ENCODE measurements around the gene GPC5.
A peak's percentile ranks its signal among the peaks of the same experiment; 100 is the strongest.
"Not testable (repeated sequence)": the region's sequence is repeated elsewhere in the genome, so short reads cannot be mapped to it uniquely, and the experiment has no call there.

Gene GPC5

DNA sequence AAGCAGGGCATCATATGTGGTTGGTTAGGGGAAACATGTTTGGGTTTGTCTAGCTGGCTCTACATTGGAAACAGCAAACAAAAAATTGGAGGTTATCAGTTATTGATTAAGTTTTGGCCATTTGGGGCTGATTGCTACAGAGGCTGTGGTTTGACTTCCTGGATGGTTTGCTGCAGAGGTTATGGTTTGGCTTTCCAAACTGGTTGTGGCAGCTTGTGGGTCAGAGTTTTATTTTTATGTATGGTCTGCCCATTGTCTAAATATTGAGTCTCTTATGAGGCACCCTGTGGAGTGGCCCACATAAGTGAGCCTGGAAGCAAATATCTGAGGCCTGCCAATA, 261.6 kb downstream of the GPC5 start:
- DNase-seq: peak; percentile 3

DNA sequence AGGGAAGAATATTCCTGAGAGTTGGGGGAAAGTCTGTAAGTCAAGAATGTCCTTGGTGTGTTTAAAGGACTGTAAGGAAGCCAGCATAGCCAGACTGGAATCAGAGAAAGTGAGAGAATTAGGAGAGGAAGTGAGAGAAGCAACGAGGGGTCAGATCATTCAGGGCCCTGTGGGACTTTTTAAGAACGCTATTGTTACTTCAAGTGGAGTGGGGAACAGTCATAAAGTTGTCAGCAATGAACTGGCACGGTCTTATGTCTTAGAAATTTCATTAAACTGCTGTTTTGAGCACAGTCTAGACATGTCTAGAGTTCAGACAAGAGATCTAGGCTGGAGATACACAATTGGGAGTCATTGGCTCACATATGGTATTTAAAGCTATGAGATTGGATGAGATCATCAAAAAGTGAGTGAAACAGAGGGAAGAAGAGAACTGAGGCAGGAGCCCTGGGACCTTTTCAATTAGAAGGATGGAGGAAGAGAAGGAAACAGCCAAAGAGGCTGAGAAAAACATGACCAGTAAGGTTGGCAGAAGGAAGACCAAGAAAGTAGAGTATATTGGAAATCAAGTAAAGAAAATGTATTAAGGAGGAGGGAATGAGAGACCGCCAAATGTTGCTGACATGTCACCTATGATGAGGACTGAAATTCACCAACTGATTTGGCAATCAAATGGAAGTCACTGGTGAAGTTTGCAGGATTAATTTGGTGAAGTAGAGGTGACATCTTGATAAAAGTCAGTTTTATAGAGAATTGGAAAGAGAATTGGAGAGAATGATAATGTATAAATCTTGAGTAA, 263.5 kb downstream of the GPC5 start:
- DNase-seq: no peak

DNA sequence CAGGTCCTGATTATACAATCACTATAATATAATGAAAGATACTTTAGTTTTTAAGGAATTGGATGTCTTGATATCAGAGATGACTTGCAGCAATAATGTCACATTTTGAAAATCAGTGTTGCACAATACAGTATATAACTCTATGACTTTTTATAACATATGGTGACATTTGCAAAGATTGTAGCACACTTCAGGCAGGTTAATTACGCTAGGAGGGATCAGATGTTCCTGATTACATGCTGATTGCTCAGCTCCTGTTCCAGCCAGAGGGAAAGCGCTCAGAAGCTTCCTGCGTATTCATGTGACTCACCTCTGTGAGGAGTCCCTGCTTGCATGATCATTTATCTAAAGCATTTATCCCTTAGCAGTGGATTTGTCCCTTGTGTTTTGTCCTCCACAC, 265.6 kb downstream of the GPC5 start:
- DNase-seq: no peak

DNA sequence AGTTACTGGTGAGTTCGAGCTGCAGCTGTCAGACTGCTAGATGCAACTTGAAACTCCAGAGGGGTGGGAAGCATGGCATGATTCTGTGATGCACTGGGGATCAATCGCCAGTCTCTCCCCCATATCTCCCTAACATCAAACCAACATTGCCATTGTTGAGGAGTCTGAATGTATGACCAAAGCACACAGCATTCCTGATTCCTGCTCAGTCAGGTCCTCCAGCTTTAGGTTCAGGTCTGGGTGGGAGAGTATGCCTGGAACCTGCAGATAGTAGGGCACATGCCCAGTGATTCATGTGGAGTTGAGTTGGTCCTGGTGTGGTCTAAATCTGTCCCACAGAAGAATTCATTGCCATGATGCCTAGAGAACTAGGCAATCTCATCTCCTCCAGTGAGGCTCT, 269.1 kb downstream of the GPC5 start:
- no peak for DNase-seq

DNA sequence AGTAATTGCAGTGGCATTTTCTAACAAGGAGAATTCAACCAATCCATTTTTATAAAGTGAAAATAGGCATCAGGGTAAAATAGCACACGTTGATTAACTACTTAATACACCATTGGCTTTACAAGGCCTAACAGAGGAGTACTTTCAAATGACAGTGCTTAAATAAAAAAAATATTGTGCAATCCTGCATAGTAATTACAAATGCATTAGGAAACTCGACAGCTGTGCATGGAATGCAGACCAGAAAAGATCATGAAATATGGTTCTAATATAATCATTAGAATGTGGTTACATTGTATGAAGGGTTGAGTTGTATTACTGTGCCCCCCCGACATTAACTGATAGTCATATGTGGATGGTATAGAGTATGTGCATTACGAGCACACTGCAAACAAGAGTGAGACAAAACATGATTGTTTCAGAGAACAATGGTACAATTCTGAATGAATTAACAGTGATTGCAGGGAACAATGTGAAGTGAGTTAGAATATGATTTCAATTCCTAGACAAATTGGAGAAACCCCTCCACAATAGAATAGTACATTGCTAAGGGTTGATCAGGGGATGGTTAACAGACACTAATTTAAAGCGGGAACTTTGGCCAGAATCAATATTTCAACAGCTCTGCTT, 270.6 kb downstream of the GPC5 start:
- DNase-seq: no peak

DNA sequence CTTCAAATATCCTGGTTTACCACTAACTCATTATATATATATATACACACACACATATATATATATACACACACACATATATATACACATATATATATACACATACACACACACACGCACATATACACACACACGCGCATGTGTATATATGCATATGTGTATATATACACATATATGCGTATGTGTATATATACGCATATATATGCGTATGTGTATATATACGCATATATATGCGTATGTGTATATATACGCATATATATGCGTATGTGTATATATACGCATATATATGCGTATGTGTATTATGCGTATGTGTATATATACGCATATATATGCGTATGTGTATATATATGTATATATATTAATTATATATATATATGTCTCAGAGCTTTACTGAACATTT, 275.9 kb downstream of the GPC5 start:
- not testable (repeated sequence) for DNase-seq

DNA sequence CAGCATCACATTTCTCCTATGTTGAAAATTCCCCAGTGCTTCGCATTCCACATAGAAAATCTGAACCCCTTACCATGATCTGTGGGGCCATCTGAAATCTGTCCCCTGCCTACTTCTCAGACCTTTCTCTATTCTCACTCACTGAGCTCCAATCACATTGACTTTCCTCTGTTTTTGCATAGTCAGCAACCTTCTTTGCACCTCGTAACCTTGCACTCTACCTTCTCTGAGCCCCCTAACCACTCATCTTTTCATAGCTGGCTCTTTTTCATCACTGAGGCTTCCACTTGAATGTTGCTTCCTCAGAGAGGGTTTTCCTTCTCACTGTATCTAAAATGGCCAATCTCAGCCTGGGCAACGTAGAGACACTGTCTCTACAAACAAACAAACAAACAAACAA, 286.3 kb downstream of the GPC5 start:
- DNase-seq: no peak

DNA sequence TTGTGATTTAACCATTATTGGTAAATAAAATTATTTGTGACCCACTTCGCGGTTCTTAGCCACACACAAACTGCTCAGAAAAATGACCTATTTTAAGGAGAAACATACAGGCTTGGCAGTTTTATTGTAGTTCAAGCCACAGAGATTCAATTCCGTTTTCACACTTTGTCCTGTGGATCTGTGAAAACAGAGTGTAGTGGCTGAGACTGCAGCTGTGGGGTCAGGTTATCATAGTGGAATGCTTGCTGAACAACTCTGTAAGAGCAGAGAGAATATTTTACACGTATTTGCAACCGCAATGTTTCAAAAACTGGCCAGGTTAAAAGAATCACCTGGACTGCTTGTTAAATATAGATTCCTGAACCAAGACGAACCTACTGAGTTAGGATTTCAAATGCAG, 292.5 kb downstream of the GPC5 start:
- DNase-seq: no peak

DNA sequence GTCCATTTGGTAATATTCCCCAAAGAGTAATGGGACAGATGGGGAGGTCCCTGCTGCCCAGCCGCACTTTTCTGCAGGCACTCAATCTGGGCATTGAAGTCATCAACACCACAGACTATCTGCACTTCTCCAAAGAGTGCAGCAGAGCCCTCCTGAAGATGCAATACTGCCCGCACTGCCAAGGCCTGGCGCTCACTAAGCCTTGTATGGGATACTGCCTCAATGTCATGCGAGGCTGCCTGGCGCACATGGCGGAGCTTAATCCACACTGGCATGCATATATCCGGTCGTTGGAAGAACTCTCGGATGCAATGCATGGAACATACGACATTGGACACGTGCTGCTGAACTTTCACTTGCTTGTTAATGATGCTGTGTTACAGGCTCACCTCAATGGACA, 295.0 kb downstream of the GPC5 start:
- no peak for DNase-seq

DNA sequence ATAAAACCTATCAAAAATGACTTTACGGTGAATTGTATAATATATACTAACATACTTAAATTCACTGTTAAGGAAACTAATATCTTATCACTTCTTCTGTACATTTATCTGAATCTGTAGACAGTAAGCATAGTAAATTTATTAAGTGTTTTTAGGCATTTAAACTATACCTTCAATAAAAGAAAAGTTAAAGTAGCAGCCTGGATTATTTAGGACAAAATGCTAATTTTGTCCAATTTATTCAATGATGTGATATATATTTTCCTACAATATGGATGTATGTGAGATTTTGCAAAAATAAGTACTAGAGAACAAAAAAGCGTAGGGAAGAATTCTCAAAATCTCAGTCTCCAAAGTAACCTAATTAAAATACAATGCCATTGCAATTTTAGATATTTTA, 299.9 kb downstream of the GPC5 start:
- DNase-seq: no peak

DNA sequence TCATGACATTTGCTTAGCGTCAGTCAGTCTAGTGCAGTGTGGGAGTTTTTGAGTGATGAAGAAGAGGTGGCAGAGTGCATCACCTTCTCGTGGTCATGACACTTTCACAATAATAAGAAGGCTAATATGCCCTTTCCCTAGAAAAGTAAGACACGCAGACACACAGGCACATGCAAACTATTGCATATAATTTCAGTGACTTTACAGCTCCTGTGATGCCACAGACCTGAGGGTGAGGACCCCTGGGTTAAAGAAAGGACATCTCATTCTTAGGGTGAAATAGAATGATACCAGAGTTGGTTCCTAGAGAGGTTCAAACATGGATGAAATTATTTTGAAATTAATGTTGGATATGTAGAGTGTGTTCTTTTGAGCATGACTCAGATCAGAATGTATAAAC, 300.3 kb downstream of the GPC5 start:
- no peak for DNase-seq

DNA sequence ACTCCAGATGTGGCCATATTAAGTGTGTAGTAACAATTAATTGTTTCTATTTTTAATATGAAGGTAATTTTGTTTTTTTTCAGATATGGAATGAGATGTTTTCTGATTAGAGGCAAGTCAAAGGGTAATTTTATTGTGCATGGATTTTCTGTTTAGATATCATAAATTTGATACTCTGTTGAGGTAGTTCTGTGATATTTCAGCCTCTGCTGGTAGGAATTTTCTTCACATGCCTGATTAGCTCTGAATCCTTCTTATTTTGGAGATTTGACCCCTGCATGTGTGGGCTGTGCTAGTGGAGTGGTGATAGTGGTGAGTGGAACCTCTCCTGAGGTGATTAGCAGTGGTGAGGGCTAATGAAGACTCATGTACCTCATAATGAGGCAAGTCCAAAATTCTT, 301.4 kb downstream of the GPC5 start:
- no peak for DNase-seq

DNA sequence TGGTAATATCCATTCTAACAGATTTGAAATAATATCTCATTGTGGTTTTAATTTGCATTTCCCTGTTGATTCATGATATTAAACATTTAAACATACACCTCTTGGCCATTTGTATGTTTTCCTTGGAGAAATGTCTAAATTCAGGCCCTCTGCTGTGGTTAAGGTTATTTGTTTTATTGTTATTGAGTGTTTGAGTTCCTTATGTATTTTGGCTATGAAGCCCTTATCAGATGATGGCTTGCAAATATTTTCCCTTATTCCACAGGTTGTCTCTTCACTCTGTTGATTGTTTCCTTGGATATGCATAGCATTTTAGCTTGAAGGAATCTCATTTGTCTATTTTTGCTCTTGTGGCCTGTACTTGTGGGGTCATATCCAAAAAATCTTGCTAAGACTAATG, 303.6 kb downstream of the GPC5 start:
- no peak for DNase-seq

DNA sequence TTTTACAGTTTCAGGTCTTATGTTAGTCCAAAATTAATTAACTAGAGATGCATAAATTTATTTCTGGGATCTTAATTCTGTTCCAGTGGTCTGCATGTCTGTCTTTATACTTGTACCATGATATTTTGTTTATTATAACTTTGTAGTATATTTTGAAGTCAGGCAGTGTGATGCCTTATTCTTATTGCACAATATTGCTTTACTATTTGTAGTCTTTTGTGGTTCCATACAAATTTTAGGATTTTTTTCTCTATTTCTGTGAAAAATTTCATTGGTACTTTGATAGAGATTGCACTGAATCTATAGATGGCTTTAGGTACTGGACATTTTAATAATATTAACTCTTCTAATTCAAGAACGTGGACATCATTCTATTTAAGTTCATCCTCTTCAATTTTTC, 304.0 kb downstream of the GPC5 start:
- no peak for DNase-seq

DNA sequence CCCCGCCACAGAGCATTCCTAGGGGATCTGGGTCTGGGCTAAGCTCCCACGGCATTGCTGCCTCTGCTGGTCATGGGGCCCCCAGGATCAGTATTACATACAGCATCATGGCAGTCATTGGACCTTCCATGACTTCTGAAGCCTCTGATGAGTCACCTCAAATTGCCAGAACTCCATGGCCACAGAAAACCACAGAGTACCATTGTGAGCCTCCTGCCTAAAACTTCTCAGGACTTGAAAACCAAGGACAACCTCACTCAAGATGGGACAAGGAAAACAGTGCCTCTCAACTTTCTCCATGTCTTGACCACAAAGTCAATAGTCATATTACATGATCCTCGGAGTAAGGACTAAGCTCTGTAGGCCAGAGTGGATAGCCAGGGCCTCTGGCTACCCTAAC, 306.0 kb downstream of the GPC5 start:
- DNase-seq: no peak

DNA sequence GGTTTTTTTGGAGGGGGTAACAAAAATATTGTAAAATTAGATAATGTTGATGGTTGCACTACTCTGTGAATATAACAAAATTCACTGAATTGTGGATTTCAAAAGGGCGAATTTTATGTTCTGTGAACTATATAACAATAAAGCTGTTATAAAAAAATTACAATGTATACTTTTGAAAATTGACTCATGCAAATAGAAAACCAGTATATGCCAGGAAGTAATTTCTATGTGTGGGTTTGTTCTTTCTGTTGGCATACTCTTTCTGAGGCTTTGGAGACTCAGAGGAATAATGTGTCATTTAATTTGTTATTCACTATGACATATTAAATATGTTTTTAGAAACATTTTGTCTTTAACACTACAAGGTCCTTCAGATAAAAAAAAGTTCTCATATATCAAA, 310.1 kb downstream of the GPC5 start:
- no peak for DNase-seq

DNA sequence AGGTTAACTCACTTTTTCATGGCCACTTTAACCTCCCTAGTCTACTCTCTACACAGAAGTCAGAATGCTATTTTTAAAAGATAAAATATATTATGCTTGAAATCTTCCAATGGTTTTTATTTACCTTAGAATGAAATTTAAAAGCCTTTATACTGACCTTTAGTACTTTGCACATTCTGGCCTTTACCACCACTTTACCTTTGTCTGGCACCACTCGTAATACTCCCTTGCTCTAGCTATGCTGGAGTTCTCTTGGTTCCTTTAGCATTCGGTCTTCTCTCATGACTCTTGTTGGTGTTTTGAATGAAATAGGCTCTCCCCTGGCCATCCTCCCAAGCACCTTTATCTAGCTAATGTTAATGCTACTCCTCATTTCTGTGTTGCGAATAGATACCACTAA, 310.8 kb downstream of the GPC5 start:
- DNase-seq: no peak

DNA sequence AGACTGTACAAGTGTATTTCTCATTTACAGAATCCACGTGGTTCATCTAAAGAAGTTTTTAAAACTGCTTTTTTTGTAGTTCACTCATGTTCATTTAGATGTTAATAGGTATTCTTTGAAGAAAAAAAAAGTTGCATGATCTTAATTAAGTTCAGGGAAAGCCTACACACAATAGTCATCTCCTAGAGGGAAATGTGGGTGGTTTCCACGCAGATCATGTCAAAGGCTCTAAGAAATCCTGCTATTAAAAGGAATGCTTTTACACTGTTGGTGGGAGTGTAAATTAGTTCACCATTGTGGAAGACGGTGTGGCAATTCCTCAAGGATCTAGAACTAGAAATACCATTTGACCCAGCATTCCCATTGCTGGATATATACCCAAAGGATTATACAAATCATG, 312.3 kb downstream of the GPC5 start:
- no peak for DNase-seq

DNA sequence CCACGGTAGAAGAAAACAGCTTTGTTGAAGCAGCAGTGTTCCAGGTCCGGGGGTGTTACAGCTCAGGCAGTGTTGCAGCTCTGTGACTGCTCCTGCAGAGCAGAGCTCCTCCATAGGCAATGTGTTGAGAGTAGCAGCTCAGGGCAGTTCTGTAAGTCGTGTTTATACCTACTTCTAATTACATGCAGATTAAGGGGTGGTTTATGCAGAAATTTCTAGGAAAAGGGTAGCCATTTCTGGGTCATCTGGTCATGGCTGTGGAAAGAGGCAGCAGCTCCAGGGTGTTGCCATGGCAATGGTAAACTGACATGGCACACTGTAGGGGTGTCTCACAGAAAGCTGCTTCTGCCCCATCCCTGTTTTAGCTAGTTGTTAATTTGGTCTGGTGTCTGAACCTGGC, 316.4 kb downstream of the GPC5 start:
- DNase-seq: peak; percentile 7

DNA sequence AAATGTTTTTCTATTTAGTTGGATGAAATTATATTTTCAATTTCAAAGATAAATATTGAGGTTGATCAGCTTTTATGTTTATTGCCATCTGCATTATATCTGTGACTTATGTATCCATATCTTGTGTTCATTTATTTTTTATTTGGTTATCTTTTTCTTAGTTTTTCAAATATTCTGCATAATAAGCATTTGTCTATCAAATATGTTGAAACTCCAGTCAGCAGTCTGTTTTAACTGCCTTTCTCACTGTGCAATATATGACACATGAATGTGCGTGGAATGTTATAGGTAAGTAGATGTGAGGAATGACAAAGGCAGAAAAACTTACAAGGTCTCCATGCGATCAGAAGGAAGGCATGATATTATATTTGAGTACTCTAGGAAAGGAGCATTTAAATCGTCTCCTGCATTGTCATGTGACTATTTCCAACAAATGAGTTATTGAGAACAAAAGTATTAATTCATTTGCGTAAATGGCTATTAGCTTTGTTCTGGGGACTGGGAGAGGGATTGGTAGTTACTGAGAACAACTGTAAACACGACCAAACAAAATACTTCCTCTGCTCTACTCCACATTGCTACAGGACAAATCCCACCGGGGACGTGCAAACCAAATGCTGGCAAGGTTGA, 318.1 kb downstream of the GPC5 start:
- no peak for DNase-seq

DNA sequence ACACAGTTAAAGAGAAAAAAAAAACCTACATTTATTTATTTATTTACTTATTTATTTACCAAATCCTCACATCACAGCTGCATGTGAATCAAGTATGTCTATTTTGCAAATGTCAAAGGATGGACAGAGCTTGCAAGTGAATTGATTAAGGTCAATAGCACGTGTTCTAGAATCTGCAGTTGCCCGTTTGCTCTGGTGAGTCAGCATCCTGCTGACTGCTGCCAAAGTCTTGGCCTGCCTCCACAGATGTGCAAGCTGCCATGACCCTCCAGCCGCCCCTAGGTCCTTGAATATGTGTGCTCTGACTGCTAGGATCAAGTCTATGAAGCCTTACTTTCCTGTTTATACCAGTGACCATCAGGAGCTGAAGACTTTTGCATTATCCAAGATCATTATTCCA, 320.6 kb downstream of the GPC5 start:
- no peak for DNase-seq

DNA sequence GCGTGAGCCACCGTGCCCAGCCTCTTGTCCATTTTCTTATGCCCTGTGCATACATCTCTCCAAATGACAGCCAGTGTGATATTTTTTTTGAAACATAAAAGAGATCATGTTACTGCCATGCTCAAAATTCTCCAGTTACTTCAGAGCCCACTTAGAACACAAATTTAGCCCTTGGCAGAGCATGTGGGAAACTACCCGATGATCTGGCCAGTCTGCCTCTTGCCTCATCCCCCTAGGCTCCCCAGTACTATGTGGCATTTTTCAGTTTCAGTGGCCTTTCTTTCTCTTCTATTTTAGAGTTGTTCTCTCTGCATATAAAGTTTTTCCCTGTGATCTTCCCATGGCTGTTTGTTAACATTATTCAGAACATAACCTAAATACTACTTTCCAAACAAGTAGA, 323.0 kb downstream of the GPC5 start:
- no peak for DNase-seq

DNA sequence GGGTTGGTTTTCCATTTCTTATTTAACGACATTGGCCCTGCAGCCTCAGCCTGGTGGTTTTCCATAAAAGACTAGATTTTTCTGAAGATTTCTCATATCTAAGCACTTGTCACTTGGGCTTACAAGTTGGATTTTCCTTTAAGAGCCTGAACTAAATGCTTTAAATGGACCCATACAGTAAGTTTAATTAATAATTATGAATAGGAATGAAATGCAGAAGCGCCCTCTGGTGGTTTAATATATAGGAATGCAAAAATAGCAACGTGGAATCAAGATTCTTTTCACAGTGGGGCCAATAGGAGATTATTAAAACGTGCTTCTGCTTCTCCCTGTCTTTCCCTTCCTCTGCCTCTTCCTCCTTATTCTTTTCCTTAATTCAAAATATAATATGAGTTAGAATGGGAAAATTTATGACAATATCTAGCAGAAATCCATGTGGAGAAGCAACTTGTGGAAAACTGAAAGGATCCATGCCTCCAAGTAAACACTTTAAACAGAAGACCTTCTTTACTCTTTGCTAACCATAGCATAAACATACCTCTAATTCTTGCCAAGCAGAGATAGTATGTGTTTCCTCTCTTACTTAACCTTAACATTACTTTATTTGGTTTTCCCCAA, 324.0 kb downstream of the GPC5 start:
- peak; percentile 40 for DNase-seq

DNA sequence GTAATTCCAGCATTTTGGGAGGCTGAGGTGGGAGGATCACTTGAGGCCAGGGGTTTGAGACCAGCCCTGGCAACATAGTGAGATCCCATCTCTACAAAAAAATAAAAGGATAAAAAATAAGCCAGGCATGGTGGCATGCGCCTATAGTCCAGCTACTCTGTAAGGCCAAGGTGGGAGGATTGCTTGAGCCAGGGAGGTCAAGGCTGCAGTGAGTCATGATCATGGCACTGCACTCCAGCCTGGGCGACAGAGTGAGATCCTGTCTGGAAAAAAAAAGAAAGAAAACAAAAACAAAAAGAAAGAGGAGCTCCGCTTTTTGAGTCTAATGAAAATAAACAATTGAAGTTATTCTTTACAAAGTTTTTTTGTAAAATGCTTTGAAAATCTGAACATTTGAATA, 326.2 kb downstream of the GPC5 start:
- no peak for DNase-seq
